Measurements from ENCODE around the gene BMPR1B.

DNA sequence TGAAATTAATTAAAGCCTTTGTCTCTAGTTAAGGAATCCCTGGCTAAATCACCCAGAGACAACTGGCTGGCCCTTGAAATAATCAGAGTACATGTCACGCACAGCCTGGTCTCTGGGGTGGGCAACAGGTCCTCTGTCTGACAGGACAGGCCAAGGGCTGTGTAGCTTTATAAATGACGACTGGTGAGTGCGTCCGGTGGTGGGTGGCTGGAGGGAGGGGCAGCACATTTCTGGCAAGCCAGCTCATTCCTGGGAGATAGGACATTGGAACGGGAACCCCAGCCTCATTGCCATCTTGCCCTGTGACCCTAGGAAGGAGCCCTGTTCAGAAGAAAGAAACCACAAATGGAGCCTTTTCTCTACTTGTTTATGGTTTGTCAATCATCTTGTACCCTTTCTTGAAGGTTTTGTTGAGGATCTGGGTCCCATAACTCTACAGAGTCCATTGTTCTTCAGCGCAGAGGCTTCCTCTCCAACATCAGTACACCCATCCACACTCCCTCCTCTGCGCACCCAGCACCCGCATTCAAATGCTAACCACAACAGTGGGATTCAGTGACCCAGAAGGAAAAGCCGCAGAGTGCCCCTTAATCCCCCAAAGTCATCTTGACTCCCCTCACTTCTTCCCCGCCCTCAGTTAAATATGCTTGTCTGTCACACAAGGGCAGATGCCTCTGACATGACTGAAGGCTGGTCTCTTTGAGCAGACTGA lies 422.9 kb downstream of the BMPR1B start:
- TF ChIP-seq, protein P1, sequence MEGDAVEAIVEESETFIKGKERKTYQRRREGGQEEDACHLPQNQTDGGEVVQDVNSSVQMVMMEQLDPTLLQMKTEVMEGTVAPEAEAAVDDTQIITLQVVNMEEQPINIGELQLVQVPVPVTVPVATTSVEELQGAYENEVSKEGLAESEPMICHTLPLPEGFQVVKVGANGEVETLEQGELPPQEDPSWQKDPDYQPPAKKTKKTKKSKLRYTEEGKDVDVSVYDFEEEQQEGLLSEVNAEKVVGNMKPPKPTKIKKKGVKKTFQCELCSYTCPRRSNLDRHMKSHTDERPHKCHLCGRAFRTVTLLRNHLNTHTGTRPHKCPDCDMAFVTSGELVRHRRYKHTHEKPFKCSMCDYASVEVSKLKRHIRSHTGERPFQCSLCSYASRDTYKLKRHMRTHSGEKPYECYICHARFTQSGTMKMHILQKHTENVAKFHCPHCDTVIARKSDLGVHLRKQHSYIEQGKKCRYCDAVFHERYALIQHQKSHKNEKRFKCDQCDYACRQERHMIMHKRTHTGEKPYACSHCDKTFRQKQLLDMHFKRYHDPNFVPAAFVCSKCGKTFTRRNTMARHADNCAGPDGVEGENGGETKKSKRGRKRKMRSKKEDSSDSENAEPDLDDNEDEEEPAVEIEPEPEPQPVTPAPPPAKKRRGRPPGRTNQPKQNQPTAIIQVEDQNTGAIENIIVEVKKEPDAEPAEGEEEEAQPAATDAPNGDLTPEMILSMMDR (IDR thresholded peaks at IDR 0.05; ENCODE audit: low read depth, low read length, poor library complexity, severe bottlenecking): no peak
- TF ChIP-seq EZH2phosphoT487 (IDR thresholded peaks at IDR 0.05; ENCODE audit: borderline replicate concordance, low read length): no peak

All from DOHH2 (cell line).